Measurements from ENCODE around the gene MZF1.
A peak's percentile ranks its signal among the peaks of the same experiment; 100 is the strongest.
"Not testable (repeated sequence)": the region's sequence is repeated elsewhere in the genome, so short reads cannot be mapped to it uniquely, and the experiment has no call there.

MZF1 gene

GRCh38 chr19:58539169-58539559, 34.0 kb downstream of the MZF1 start:
- DNase-seq (ENCODE audit: low spot score): not testable (repeated sequence)

- DNase-seq (ENCODE audit: low spot score): no peak
These were observed 34.6 kb downstream of the MZF1 start for GRCh38 chr19:58538257-58539168.

GRCh38 chr19:58536852-58537798, 36.0 kb downstream of the MZF1 start:
- DNase-seq (ENCODE audit: low spot score): no peak

DNA sequence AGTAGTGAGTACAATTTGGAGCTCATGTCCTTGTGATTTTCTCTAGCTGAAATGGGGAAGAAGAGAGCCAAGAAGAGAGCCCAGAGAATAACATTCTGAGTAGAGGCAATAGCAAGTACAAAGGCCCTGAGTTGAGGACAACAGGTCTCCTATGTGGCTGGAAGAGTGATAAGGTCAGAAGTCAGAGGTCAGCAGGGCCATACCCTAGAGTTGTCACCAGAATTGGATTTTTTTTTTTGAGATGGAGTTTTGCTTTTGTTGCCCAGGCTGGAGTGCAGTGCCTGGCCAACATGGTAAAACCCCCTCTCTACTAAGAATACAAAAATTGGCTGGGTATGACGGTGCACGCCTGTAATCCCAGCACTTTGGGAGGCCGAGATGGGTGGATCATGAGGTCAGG, 37.3 kb downstream of the MZF1 start:
- no peak for DNase-seq (ENCODE audit: low spot score)

DNA sequence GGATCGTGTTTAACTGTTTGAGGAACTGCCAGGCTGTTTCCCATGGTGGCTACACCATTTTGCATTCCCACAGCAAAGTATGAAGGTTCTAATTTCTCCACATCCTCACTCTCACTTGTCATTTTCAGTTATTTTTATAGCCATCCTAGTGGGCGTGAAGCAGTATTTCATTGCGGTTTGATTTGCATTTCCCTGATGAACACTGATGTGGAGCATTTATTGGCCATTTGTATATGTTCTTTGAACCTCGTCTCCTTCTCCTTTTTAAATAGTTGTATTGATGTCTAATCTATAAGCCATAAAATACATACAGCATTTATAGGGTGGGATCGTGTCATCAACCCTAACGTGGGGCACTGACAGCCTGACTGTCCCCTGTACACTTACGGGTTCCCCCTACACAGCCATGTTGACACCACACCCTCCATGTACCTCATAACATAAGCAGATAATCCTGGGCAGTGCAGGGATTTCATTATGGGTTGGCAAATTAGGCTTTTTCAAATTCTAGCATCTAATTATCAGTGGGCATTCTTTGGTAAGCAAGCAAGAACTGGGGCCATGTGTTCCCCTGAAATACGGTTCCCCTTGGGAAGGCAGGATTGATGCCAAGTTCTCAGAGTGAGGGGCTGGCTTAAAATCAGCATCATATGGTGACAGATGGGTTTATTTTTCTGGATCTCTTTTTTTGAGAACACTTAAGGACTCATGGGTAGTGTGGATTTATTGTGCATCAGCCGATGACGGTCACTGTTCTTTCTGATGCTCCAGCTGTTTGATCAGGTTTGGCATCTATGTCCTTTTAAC, 41.9 kb downstream of the MZF1 start:
- no peak for DNase-seq (ENCODE audit: low spot score)

- no peak for DNase-seq (ENCODE audit: low spot score)
These were observed 43.7 kb downstream of the MZF1 start for GRCh38 chr19:58529405-58529804.

GRCh38 chr19:58522709-58523108, 50.4 kb downstream of the MZF1 start:
- no peak for DNase-seq (ENCODE audit: low spot score)

DNA sequence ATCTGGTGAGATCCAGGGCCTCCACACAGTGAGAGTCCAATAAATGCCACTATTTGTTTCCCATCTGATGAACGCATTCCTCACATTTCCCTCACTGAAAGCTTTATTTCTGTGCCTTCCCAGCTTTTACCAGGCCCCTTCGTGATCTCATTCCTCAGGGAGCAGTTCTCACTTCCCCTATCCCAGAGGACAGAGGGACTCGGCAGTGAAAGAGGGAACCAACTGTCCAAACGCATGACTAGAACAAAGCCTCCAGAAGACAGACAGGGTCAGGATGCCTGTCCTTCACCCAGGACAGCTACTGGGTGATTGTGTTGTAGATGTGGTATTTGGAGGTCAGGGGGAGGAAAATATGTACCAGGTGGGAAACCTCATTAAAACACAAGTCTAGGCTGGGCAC, 51.5 kb downstream of the MZF1 start:
- DNase-seq (ENCODE audit: low spot score): no peak

DNA sequence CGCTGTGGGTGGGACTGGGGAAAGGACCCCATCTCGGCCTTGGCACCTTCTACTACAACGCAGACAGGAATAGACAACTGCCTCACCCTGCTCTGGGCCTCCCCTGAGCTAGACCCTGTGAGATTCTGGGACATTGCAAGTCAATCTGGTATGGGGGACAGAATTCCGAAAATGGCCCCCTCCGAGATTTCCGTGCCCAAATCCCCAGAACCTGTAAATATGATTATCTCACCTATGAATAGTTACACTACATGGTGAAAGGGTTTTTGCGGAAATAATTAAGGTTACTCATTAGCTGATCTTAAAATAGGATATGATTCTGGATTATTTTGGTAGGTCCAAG, 52.9 kb downstream of the MZF1 start:
- no peak for DNase-seq (ENCODE audit: low spot score)

- DNase-seq (ENCODE audit: low spot score): peak; percentile 92
These were observed 53.5 kb downstream of the MZF1 start, which contains the start of gene ZBTB45 for GRCh38 chr19:58519355-58520256. ZBTB45 (minus strand) TSS chr19:58519810; CDS start chr19:58517673, 2,137 bp downstream.

DNA sequence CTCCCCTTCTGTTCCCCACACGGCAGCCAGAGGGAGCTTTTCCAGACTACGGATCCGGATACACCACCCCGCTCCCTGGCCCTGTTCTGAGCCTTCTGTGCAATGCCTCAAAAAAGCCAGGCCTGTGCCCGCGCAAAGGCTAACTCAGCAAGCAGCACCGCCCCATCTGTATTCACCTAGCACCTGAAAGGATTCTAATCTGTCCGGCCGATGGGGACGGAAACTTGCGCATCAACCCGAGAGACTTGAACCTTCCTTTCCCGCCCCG, 54.1 kb downstream of the MZF1 start:
- DNase-seq (ENCODE audit: low spot score): peak; percentile 86

GRCh38 chr19:58518256-58519086, 54.7 kb downstream of the MZF1 start:
- DNase-seq (ENCODE audit: low spot score): peak; percentile 43

- DNase-seq (ENCODE audit: low spot score): no peak
These were observed 55.9 kb downstream of the MZF1 start for GRCh38 chr19:58516964-58517833.

- no peak for DNase-seq (ENCODE audit: low spot score)
These were observed 56.8 kb downstream of the MZF1 start for GRCh38 chr19:58516246-58516836.

GRCh38 chr19:58515259-58515658, 57.9 kb downstream of the MZF1 start:
- DNase-seq (ENCODE audit: low spot score): no peak

DNA sequence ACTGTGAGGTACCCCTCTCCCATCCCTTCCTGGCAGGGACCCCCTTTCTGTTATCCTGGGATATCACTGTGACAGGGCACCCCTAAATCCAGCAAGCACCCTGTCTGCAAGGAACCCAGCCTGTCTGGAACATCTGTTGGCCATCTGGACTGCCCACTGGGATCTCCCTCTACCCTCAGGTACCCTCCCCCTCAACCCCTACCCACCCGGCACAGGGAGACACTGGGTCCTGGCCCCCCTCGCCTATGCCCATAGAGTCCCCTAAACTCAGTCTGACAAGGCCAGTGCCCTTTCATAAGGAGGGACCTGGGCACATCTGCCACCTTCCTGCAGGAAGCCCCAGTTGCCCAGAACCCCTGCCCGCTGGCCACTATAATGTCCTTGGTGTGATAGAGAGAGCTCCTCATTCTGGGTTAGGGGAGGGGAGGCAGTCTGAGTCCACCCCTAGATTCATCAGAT, 58.5 kb downstream of the MZF1 start:
- no peak for DNase-seq (ENCODE audit: low spot score)

DNA sequence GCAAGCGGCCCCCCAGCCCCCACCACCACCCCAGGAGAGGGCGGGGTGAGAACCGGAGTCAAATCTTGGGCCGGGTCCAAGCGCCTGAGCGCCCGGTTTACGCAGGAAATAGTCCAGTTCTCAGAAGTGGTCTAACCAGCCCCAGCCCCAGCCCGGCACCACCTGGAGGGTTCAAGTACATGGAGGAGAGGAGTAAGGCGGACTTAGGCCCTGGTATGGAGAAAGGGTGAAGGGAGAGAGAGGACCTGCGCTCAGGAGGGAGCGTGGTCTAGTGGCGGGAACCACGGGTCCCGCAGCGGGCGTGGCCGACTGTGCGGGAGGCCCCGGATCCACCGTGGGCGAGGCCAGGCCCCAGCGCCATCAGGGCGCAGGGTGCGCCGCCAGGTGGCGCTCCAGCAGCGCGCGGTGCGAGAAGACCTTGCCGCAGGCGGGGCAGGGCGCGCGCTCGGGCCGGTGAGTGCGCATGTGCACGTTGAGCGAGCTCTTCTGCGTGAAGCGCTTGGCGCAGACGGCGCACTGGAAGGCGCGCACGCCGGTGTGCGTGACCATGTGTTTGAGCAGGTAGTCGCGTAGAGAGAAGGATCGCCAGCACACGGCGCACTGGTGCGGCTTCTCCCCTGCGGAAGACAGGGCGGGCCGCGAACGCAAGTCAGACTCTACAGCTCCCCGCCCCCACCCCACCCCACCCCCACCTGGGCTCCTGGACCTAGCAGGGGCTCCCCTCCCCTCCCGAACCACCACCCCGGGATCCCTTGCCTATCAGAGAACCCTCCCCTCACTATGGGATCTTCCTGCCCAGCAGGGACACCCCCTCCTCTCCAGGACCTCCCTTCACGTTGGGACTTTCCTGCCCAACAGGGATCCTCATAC, 59.2 kb downstream of the MZF1 start:
- peak; percentile 90 for DNase-seq (ENCODE audit: low spot score)

DNA sequence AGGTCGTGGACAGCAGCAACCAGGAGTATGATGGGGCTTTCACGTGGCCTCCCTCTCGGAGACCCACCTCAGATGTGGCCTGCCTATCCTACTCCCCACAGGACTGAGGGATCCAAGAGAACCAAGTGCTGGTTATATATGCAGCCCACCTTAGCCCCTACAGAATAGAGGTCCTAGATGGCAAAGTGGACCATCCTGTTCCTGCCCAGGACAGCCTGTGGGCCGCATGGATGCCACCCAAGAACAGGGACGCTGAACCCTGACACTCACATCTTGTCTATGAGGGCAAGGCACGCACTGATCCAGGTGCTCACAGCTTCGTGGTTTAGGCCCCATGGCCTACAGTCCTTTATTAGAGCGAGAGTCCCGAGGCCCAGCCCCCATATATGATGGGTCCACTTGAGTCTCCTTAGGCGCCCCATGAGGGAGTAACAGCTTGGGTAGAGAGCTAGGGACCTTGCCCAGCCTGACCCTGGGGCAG, 59.9 kb downstream of the MZF1 start:
- no peak for DNase-seq (ENCODE audit: low spot score)
